K562 (cell line): ENCODE results near the gene ABCB9. TPM values are rescaled to one million over a fixed set of nuclear protein-coding genes. Genes with fewer than 3 reads are reported as not detected.

ENCODE experiments used
- ATAC-seq: fragments of 200-7000 bp; cut with Tn5 transposase; 3 replicates; pipeline ENCODE4 v1.9.1; 2020; ENCODE audit warnings: moderate library complexity
- BruUV-seq: library from RNA; stranded (reverse); fragments of 400-500 nt; replicated peaks from 2 replicates; lab custom pipeline; 2021; lab: Mats Ljungman, UMichigan
- CTCF ChIA-PET: fragments of 300-600 bp; formaldehyde crosslinking; extraction: SDS; loops from one replicate; lab custom pipeline; 2021; ENCODE audit warnings: low intra/inter-chr PET ratio; lab: Yijun Ruan, JAX
- POLR2A ChIA-PET: fragments of 300-600, 350-650 bp; sonication (Branson Sonifier 250); formaldehyde crosslinking; extraction: SDS; loops from one replicate; lab custom pipeline; 2021; ENCODE audit warnings: antibody characterized with exemption, inconsistent platforms; lab: Yijun Ruan, JAX
- DNase-seq, 4 experiments: peaks; one replicate each; pipeline versions ENCODE4 v3.0.0 to v3.0.0-alpha.2; 2011 to 2018; ENCODE audit warnings: low spot score in 3 of 4, mixed read lengths in 3 of 4; ENCODE audit errors: extremely low read depth in 1 of 4
- FAIRE-seq: peaks from 2 replicates; lab custom pipeline; 2011; peaks lifted over from hg19 to GRCh38; lab: Jason Lieb, UNC
- H2AFZ ChIP-seq: 2 replicates; pipeline ENCODE4 v1.6.0; 2011; ENCODE audit warnings: low read depth, low read length, control low read depth, inconsistent platforms
- H3K27ac ChIP-seq: fragments of 200-600 bp; 3 replicates; pipeline ENCODE4 v1.8.0; 2011; ENCODE audit warnings: low read depth, mild to moderate bottlenecking, control low read depth, inconsistent platforms, low read length, moderate library complexity, mixed read lengths; ENCODE audit errors: extremely low read depth
- H3K27me3 ChIP-seq, 2 experiments: fragments of 300-600 bp in 1 of 2; 2 replicates in 1 of 2; 3 replicates in 1 of 2; pipeline versions ENCODE4 v1.6.0 to v1.8.0; 2011; ENCODE audit warnings: inconsistent platforms in 2 of 2, low read length in 2 of 2, mild to moderate bottlenecking in 1 of 2, mixed read lengths in 1 of 2, moderate library complexity in 1 of 2; ENCODE audit not compliant: control insufficient read depth in 2 of 2, insufficient read depth in 2 of 2
- H3K36me3 ChIP-seq: fragments of 300-600 bp; 3 replicates; pipeline ENCODE4 v1.8.0; 2011; ENCODE audit warnings: mild to moderate bottlenecking, low read length, inconsistent platforms; ENCODE audit not compliant: control insufficient read depth, insufficient read depth
- H3K4me1 ChIP-seq, 2 experiments: fragments of 200-600 bp in 1 of 2; replicated peaks in 1 of 2; 2 replicates in 1 of 2; 3 replicates in 1 of 2; pipeline versions ENCODE4 v1.5.1 to v1.8.0; 2011; ENCODE audit warnings: inconsistent platforms in 2 of 2, low read length in 2 of 2, mild to moderate bottlenecking in 1 of 2, mixed read lengths in 1 of 2, moderate library complexity in 1 of 2; ENCODE audit not compliant: control insufficient read depth in 2 of 2, insufficient read depth in 2 of 2
- H3K4me2 ChIP-seq: 2 replicates; pipeline ENCODE4 v1.6.1; 2011; ENCODE audit warnings: low read length, control low read depth, inconsistent platforms, mixed read lengths; ENCODE audit not compliant: insufficient read depth
- H3K4me3 ChIP-seq: fragments of 200-600 bp; sonication (generic), shearing (Covaris generic); 2 replicates; pipeline ENCODE4 v1.5.1; 2016; ENCODE audit warnings: control low read depth, inconsistent platforms
- H3K79me2 ChIP-seq: fragments of 200-600 bp; 3 replicates; pipeline ENCODE4 v1.8.0; 2011; ENCODE audit warnings: low read length, inconsistent platforms; ENCODE audit not compliant: control insufficient read depth, insufficient read depth
- H3K9ac ChIP-seq, 2 experiments: 2 replicates each; pipeline versions ENCODE4 v1.6.0 to v1.6.1; 2011; ENCODE audit warnings: low read depth in 2 of 2, low read length in 2 of 2, control low read depth in 1 of 2, inconsistent platforms in 1 of 2, mild to moderate bottlenecking in 1 of 2, mixed read lengths in 1 of 2; ENCODE audit not compliant: insufficient read depth in 1 of 2
- H3K9me1 ChIP-seq: one replicate; pipeline ENCODE4 v1.6.0; 2011; ENCODE audit warnings: inconsistent platforms, mild to moderate bottlenecking, low read length, moderate library complexity; ENCODE audit not compliant: control insufficient read depth, insufficient read depth
- H3K9me3 ChIP-seq: replicated peaks from 2 replicates; pipeline ENCODE4 v1.5.1; 2011; ENCODE audit warnings: low read depth, low read length, inconsistent platforms; ENCODE audit not compliant: control insufficient read depth, insufficient read depth
- H4K20me1 ChIP-seq: replicated peaks from 2 replicates; pipeline ENCODE4 v1.6.1; 2011; ENCODE audit warnings: low read length, inconsistent platforms, mixed read lengths; ENCODE audit not compliant: control insufficient read depth, insufficient read depth
- KDM1A ChIP-seq, 2 experiments: fragments of 450-650 bp; IDR thresholded peaks; 2 replicates each; pipeline ENCODE4 v1.6.1; 2016; ENCODE audit warnings: mild to moderate bottlenecking in 2 of 2
- RBM25 ChIP-seq: fragments of 200-400 bp; formaldehyde crosslinking; IDR thresholded peaks from 2 replicates; pipeline ENCODE4 v1.6.1; 2018; ENCODE audit warnings: low read length, low read depth, moderate library complexity; ENCODE audit not compliant: severe bottlenecking
- SMARCA5 ChIP-seq: fragments of 450-650 bp; IDR thresholded peaks from 2 replicates; pipeline ENCODE4 v1.6.1; 2016
- TRIM25 ChIP-seq: fragments of 450-650 bp; IDR thresholded peaks from 2 replicates; pipeline ENCODE4 v1.7.0; 2016; ENCODE audit warnings: borderline replicate concordance
- ZNF121 ChIP-seq: sonication (generic); formaldehyde crosslinking; conservative IDR thresholded peaks from 2 replicates; pipeline ENCODE4 v1.8.0; 2022; ENCODE audit warnings: missing genetic modification reagents
- ZNF589 ChIP-seq: fragments of 200-800 bp; sonication (Bioruptor generic); IDR thresholded peaks from 2 replicates; pipeline ENCODE4 v1.6.1; 2016; ENCODE audit warnings: low read depth, missing genetic modification characterization, missing compliant biosample characterization
- WGBS: fragments of 100-300 bp; shearing (Covaris generic); methylation state at CpG from one replicate; pipeline ENCODE4 v1.1.6; 2016; ENCODE audit warnings: low coverage, mixed read lengths; ENCODE audit not compliant: insufficient coverage; ENCODE audit errors: missing lambda C conversion rate; 5-methylcytosine and 5-hydroxymethylcytosine counted together
- in situ Hi-C: fragments of 300-500 bp; cut with MboI; formaldehyde crosslinking; loops from 4 replicates; pipeline ENCODE4 v1.15.0; 2018; ENCODE audit warnings: inconsistent platforms, mixed read lengths
- intact Hi-C: fragments of 100-400 bp; cut with micrococcal nuclease; formaldehyde crosslinking; loops from 2 replicates; pipeline ENCODE4 v1.14.2; 2022
- polyA plus RNA-seq, 8 experiments: library from polyadenylated mRNA; depleted of rRNA in 4 of 8; stranded (reverse) in 5 of 8; unstranded in 3 of 8; fragments of >200 nt; fragmentation: Nextera tagmentation in 2 of 8; fragmentation: Illumina TruSeq in 1 of 8; extraction: Ambion mirVana in 2 of 8; extraction: Trizol in 1 of 8; gene quantifications; 2 replicates each; pipeline versions ENCODE4 v1.2.1 to v1.2.3, GENCODE V29; 2011 to 2014; ENCODE audit warnings: inconsistent platforms in 1 of 8, missing spikeins in 1 of 8
- total RNA-seq, 7 experiments: library from RNA; depleted of rRNA in 6 of 7; stranded (reverse); fragments of >200 nt in 6 of 7; fragmentation: Illumina TruSeq in 2 of 7; extraction: Trizol in 2 of 7; gene quantifications; 2 replicates each; pipeline versions ENCODE4 v1.2.1 to v1.2.3, GENCODE V29; 2011 to 2021; ENCODE audit warnings: low replicate concordance in 1 of 7

Gene ABCB9
- total and polyA plus RNA-seq, 9 of the 15 experiments (the other 6 are each of a cell fraction or from before 2014, with no cell fraction given), result 0.20 to 12.6 (median 6.2) TPM

GRCh38 chr12:122909442-122910288, 56.6 kb downstream of the ABCB9 start (continued):
- TF ChIP-seq SMARCA5, result 0 out of 2 replicates have a peak, but pooled peaks have one; percentile 50
- TF ChIP-seq ZNF589, result no peak
- peak; percentile 54 to 68 for TF ChIP-seq KDM1A (IDR thresholded peaks at IDR 0.05)
- TF ChIP-seq, all 486 proteins: peak for 9

DNA sequence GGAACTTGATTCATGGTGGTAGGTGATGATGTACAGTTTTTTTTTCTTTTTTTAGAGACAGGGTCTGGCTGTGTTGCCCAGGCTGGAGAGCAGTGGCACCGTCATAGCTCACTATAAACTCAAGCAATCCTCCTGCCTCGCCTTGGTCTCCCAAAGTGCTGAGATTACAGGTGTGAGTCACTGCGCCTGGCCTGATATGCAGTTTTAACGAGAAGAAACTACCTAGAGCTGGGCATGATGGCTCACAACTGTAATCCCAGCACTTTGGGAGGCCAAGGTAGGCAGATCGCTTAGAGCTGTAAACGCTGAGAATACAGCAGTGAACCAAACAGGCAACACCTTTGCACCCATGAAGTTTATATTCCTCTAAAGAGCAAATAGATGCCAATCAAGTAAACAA, 57.3 kb downstream of the ABCB9 start:
- ATAC-seq (no peak), FAIRE-seq (no peak), DNase-seq (no peak)
- Histone ChIP-seq H3K9ac (no peak overlapping the region), H3K4me1 (peaks cover 0 to 3% of the 10 kb centered on the region in 2 experiments; a peak in 1 of 5 replicates), H3K27ac (no peak overlapping the region), H3K9me1 (no peaks in the 10 kb centered on the region), H3K9me3 (no peaks in the 10 kb centered on the region), H3K4me2 (no peak overlapping the region), H2AFZ (no peak overlapping the region), H3K27me3 (no peaks in the 10 kb centered on the region), H3K79me2 (no peaks in the 10 kb centered on the region), H3K36me3 (no peaks in the 10 kb centered on the region)
- BruUV-seq, result no TSS peak
- intact Hi-C loops, result no loop called here
- CTCF ChIA-PET, result no interaction called here
- 35% methylated on average over 6 of the region's 6 CpGs for WGBS
- in situ Hi-C loops, result no loop called here
- POLR2A ChIA-PET, result interaction anchor here (0.6 to 0.7 kb wide), 2 partner anchors 14 to 678 kb away, joined by 3 to 4 read pairs; no protein-coding TSS in a partner anchor
- TF ChIP-seq ZNF121 (CRISPR knock-in tag), result peak; percentile 97
- peak; percentile 27 for TF ChIP-seq RBM25
- TF ChIP-seq TRIM25, result no peak
- TF ChIP-seq, all 486 proteins: peak for 2
- H4K20me1 ChIP-seq, result no peaks in the 10 kb centered on the region
- H3K4me3 ChIP-seq, result no peak overlapping the region
